ENCODE results near the gene MYOM3.

MYOM3 gene

DNA sequence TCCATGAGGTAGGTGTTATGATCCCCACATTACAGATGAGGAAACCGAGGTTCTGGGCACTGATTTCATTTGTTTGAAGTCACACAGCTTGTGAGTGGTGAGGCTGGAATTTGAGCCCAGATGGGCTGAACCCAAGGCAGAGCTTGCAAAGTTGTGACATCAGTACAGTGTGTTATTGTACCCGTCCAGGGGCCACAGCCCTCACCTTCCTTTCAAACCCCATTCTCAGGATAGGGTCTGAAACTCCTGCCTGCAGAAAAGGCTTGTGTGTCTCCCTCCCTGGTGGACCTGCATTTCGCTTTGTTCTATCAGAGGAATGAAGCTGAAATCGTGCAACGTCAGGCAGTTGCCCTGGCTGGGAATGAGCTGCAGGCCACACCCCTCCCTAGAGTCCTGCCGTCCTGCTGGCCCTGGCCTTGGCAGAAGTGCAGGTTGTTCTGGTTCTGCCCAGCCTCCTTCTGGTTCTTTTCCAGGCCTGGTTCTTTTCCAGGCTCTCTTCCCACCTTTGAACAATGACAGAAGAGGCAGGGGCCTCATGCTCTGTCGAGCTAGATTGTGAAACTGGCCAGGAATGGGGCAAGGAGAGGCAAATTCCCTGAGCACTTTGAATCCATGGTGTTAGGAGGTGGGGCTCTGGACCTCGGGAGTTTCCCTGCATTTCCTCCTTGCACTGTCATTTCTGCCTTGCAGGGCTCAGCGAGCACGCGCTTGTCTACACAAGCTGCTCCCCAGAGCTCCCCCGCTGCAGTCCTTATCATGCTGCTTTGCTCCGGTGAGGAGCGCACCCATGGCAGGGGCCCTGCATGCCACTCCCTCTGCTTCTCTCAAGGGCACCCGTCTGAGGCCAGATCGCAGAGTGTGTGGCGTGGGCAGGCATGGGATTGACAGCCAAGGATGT lies 8.2 kb upstream of the MYOM3 start:
- no peak for DNase-seq (ENCODE audit: extremely low read depth, low read depth)
- TF ChIP-seq, protein P1, sequence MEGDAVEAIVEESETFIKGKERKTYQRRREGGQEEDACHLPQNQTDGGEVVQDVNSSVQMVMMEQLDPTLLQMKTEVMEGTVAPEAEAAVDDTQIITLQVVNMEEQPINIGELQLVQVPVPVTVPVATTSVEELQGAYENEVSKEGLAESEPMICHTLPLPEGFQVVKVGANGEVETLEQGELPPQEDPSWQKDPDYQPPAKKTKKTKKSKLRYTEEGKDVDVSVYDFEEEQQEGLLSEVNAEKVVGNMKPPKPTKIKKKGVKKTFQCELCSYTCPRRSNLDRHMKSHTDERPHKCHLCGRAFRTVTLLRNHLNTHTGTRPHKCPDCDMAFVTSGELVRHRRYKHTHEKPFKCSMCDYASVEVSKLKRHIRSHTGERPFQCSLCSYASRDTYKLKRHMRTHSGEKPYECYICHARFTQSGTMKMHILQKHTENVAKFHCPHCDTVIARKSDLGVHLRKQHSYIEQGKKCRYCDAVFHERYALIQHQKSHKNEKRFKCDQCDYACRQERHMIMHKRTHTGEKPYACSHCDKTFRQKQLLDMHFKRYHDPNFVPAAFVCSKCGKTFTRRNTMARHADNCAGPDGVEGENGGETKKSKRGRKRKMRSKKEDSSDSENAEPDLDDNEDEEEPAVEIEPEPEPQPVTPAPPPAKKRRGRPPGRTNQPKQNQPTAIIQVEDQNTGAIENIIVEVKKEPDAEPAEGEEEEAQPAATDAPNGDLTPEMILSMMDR (IDR thresholded peaks at IDR 0.05; ENCODE audit: low read depth, low read length) = no peak

DNA sequence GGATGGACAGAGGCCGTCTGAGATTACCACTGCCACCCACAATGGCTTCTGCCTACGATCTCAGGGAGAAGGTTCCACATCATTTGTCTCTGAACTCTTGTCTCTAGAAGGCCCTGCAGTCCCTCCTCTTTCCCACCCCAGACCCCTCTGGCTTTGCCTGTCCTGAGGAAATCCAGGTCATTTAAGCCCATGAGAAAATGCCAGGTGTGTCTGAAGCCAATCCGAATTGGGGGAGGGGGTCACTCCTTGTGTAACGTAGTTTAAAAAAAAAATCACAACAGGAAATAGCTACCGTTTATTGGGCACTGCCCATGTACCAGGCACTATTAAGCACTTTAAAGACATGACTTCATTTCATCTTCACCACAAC lies 7.5 kb upstream of the MYOM3 start:
- no peak for DNase-seq (ENCODE audit: extremely low read depth, low read depth)
- TF ChIP-seq, protein P1 (IDR thresholded peaks at IDR 0.05; ENCODE audit: low read depth, low read length) = no peak

DNA sequence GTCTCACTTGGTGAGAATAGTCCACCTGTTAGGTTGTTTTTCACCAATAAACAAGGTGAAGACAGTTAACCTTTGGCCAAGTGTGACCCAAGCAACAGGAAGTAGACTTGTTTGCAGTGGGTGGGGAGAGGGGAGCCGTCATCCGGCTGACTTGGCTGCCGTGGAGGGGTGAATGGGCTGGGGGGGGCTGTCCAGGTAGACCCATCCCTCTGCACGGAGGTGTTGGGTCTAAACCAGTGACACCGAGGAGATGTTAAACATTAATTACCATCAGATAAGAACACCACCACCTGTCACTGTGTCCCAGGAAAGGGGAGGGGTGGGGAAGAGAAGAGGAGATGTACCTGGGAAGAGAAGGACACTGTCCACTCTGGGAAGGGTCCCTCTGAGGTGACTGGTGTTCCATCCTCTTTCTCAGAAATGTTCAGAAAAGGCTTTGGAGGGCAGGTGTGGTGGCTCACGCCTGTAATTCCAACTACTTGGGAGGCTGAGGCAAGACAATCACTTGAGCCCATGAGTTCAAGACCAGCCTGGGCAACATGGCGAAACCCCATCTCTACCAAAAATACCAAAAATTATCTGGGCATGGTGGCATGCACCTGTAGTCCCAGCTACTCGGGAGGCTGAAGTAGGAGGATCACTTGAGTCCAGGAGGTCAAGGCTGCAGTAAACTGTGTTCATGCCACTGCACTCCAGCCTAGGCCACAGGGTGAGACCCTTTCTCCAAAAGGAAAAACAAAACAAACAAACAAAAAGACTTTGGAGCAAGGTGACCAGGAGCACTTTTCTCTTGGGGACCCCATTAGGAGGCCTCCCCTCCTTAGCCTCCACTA lies 6.7 kb upstream of the MYOM3 start:
- TF ChIP-seq, protein P1 (IDR thresholded peaks at IDR 0.05; ENCODE audit: low read depth, low read length) = no peak
- DNase-seq (ENCODE audit: extremely low read depth, low read depth) = no peak

DNA sequence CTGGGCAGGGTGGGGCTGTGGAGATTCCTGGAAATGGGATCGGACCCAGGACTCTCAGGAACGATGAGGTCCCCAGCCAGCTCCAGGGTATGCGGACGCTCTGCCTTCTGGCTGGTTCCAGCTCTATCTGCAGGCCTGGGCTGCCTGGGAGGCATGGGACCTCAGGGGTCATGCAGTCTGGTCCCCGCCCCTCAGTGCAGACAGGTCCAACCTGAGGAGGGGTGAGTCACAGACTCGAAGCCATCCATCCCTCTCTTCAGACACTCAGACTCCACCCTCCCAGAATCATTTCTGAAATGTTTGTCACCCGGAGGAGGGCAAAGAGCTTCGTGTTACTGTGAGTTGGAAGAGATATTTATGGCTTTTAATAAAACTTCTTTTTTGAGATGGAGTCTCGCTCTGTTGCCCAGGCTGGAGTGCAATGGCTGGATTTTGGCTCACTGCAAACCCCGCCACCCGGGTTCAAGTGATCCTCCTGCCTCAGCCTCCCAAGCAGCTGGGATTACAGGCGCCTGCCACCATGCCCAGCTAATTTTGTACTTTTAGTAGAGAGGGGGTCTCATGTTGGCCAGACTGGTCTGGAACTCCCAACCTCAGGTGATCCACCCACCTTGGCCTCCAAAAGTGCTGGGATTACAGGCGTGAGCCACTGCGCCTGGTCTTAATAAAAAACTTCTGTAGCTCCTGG lies 5.9 kb upstream of the MYOM3 start:
- DNase-seq (ENCODE audit: extremely low read depth, low read depth) = no peak
- TF ChIP-seq, protein P1 (IDR thresholded peaks at IDR 0.05; ENCODE audit: low read depth, low read length) = no peak

DNA sequence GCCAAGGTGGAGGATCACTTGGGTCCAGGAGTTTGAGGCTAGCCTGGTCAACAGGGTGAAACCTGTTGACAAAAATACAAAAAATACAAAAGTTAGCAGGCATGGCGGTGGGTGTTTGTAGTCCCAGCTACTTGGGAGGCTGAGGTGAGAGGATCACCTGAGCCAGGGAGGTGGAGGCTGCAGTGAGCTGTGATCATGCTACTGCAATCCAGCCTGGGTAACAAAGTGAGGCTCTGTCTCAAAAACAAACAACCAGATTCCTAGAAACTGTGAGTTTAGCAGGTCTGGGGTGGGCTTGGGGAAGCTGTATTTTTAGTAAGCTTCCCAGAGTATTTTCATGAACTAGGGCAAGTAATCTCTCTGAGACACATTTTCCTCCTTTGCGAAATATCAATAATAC lies 5.2 kb upstream of the MYOM3 start:
- TF ChIP-seq, protein P1 (IDR thresholded peaks at IDR 0.05; ENCODE audit: low read depth, low read length) = no peak
- DNase-seq (ENCODE audit: extremely low read depth, low read depth) = no peak

DNA sequence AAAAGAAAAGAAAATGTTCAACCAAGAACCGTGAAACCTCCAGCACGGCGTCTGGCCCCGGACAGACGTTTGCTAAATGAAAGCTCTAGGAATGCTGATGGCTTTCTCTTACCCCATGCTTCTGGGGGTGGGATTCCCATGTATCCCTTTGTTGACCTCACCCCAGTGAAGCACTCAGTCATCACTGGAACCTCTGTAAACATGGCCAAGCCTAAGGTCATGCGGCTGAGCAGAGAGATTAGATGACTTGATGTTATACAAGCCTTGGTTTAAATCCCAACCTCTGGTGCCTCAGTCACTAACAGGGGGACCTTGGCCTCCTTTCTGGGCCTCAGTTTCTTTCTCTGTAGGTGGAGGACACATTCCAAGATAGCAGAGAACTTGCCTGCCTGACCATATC lies 2.8 kb upstream of the MYOM3 start:
- DNase-seq (ENCODE audit: extremely low read depth, low read depth) = no peak
- TF ChIP-seq, protein P1 (IDR thresholded peaks at IDR 0.05; ENCODE audit: low read depth, low read length) = no peak
